Measurements from ENCODE around the gene NPAS3. TPM values are rescaled to one million over a fixed set of nuclear protein-coding genes. Genes with fewer than 3 reads are reported as not detected.

NPAS3 gene
- total and polyA plus RNA-seq, 8 donors, result 0.09 to 0.79 (median 0.56) TPM

DNA sequence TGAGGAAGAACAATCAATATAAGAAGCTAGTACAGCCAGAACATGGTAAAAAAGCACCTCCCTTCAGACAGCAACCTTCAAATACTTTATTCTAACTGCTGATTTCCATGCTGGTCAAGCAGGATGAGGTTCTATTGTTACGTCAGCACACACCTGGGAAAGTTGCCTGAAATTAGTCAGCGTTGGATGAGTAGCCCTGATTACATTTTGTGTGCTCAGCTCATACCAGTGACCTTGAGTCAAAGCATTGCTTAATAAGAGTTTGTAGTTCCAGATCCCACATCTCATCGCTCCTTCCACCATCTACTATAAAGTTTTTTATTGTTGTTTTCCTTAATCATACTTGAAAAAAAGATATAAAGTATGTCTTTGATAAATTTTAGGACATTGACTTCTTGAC lies 650.7 kb downstream of the NPAS3 start:
- H3K27me3 ChIP-seq, result no peaks in the 10 kb centered on the region
- no peak overlapping the region for H3K27ac ChIP-seq
- ATAC-seq (peak; percentile 73), DNase-seq (no peak)
- TF ChIP-seq, protein P1, sequence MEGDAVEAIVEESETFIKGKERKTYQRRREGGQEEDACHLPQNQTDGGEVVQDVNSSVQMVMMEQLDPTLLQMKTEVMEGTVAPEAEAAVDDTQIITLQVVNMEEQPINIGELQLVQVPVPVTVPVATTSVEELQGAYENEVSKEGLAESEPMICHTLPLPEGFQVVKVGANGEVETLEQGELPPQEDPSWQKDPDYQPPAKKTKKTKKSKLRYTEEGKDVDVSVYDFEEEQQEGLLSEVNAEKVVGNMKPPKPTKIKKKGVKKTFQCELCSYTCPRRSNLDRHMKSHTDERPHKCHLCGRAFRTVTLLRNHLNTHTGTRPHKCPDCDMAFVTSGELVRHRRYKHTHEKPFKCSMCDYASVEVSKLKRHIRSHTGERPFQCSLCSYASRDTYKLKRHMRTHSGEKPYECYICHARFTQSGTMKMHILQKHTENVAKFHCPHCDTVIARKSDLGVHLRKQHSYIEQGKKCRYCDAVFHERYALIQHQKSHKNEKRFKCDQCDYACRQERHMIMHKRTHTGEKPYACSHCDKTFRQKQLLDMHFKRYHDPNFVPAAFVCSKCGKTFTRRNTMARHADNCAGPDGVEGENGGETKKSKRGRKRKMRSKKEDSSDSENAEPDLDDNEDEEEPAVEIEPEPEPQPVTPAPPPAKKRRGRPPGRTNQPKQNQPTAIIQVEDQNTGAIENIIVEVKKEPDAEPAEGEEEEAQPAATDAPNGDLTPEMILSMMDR (IDR thresholded peaks at IDR 0.05), result no peak
- H3K4me1 ChIP-seq, result no peaks in the 10 kb centered on the region
- H3K36me3 ChIP-seq, result no peaks in the 10 kb centered on the region
- H3K9me3 ChIP-seq, result no peaks in the 10 kb centered on the region
- no peak overlapping the region for H3K4me3 ChIP-seq
- intact Hi-C loops (cut with DNase I), result no loop called here

DNA sequence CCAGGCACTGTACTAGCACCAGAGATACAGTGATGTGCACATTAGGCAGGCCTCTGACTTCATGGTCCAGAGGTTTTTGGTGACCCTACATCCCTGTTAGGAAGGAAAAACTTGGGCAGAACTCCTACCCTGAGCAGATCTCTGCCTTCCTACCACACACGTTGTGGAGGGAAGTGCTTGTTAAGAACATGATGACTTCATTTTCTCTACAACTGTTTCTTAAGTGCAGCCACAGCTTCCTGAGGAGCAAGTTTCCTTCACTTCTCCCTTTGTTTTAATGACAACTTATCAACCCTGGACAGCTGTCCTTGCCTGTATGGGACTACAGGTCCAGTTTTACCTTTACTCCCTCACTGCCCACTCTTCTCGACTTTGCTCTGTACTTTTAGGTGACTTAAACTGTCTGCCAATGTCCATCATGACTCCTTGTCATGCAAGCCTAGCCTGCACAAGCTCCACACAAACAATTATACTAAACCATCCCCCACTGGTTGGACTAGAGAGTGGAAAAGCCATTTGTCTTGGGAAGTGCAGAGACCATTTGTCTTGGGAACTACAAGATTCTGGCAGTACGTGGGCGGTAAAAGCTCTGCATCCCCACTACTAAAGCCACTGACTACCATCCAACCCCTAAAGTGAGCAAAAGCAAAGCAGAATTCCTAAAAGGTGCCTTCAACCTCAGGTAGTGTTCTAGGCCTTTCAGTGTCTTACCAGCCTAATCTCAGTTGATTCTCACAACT lies 652.4 kb downstream of the NPAS3 start:
- intact Hi-C loops (cut with DNase I), result no loop called here
- no peak overlapping the region for H3K27ac ChIP-seq
- no peaks in the 10 kb centered on the region for H3K27me3 ChIP-seq
- no peaks in the 10 kb centered on the region for H3K4me1 ChIP-seq
- TF ChIP-seq, protein P1 (IDR thresholded peaks at IDR 0.05), result no peak
- H3K4me3 ChIP-seq, result no peak overlapping the region
- DNase-seq (no peak), ATAC-seq (no peak)
- no peaks in the 10 kb centered on the region for H3K36me3 ChIP-seq
- no peaks in the 10 kb centered on the region for H3K9me3 ChIP-seq

DNA sequence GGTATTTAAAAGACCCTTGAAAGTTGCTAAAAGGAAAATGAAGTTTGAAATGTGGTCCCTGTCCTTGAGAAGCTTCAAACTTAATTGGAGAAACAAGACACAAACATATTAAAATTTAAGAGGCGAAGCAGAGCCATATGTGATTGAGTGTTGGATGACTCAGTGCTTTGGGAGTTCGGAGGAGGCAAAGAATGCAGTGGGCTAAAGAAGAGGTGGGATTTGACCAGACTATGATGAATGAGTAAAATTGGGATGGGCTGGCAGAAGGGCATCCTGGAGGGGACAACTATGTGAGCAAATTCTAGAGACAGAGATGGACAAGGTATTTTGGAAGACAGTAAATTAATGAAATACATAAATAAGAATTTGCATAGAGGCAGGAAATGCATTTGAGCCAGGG lies 653.6 kb downstream of the NPAS3 start:
- H3K27me3 ChIP-seq, result no peaks in the 10 kb centered on the region
- H3K36me3 ChIP-seq, result no peaks in the 10 kb centered on the region
- no peaks in the 10 kb centered on the region for H3K4me1 ChIP-seq
- no peak overlapping the region for H3K4me3 ChIP-seq
- no peak overlapping the region for H3K27ac ChIP-seq
- no peak for ATAC-seq
- TF ChIP-seq, protein P1 (IDR thresholded peaks at IDR 0.05), result no peak
- intact Hi-C loops (cut with DNase I), result no loop called here
- no peak for DNase-seq
- no peaks in the 10 kb centered on the region for H3K9me3 ChIP-seq

DNA sequence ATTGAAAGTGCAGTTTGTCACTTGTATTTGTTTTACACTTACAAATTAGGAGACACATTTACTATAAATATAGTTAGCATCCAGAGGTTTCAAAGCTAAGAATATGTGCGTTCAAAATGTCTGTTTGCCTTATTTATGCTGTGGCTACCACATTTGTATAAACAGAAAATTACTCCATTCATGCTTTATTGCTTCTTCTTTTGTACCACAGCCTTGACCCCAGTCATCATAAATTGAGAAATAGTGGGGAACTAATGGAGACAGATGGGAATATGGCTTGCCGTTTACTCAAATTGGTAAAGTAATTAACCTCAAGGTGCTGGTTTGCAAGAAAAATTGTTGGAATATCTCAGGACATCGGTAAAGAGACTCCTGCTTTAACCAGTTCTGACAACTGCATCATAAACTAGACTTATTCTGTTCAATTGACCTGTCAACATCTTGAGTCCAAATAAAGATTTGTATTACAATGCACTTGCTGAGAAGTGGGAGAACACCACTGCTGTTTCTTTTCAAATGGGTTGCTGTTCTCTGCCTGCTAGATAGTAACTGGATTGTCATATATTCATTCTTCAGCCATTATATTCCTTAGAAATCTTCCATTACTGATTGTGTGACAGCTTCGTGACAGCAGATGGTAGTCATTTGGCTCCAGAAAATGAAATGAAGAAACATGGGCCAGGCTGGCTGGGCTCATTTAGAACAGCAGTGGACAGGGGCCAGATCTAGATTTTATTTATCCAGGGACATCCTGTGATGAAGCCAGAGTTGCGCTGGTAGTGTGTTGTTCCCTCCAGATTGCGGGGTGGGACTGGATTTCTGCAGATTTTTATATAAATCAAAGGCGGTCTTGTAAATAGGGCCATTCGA lies 657.8 kb downstream of the NPAS3 start:
- DNase-seq, result peak in 1 of 4 donors; percentile 13
- intact Hi-C loops (cut with DNase I), result no loop called here
- H3K4me1 ChIP-seq, result no peaks in the 10 kb centered on the region
- H3K36me3 ChIP-seq, result no peaks in the 10 kb centered on the region
- no peaks in the 10 kb centered on the region for H3K9me3 ChIP-seq
- H3K4me3 ChIP-seq, result no peak overlapping the region
- H3K27ac ChIP-seq, result no peak overlapping the region
- no peaks in the 10 kb centered on the region for H3K27me3 ChIP-seq
- TF ChIP-seq, protein P1 (IDR thresholded peaks at IDR 0.05), result no peak
- no peak for ATAC-seq

DNA sequence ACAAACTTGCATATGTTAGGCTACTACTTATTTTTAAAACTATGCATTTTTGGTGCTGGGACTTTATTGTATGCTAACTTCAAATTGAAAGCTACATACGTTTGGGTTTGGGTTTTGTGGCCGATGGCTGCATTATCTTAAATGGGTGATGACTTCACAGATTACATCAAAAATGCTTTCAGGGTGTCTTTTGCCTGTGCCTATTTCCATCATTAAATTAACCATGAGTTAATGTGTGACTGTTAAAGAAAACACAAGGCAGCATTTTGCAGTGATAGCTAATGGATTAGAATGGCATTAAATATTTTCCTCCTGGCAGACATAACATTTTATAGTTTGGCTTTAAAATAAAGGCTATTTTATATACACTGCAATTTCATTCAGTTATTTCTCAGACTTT lies 659.9 kb downstream of the NPAS3 start:
- Histone ChIP-seq H3K27ac (no peak overlapping the region), H3K9me3 (no peaks in the 10 kb centered on the region), H3K27me3 (no peaks in the 10 kb centered on the region), H3K4me1 (no peaks in the 10 kb centered on the region), H3K36me3 (no peaks in the 10 kb centered on the region), H3K4me3 (no peak overlapping the region)
- intact Hi-C loops (cut with DNase I), result no loop called here
- TF ChIP-seq, protein P1 (IDR thresholded peaks at IDR 0.05), result no peak
- ATAC-seq, result no peak
- DNase-seq, result no peak

Measured in left lung (tissue), 10 donors.